Caco-2 (cell line): ENCODE data around the gene INPP5D. TPM values are rescaled to one million over a fixed set of nuclear protein-coding genes. Genes with fewer than 3 reads are reported as not detected.

ENCODE experiments used
- BruUV-seq: library from RNA; stranded (reverse); fragments of 400-500 nt; replicated peaks from 2 replicates; lab custom pipeline; 2021; lab: Mats Ljungman, UMichigan
- CTCF ChIA-PET: fragments of 300-600 bp; sonication (Branson Sonifier 250); formaldehyde crosslinking; loops from one replicate; lab custom pipeline; 2022; ENCODE audit warnings: antibody characterized with exemption; lab: Charles Lee
- POLR2A ChIA-PET: fragments of 300-600 bp; sonication (Branson Sonifier 250); formaldehyde crosslinking; loops from one replicate; lab custom pipeline; 2022; ENCODE audit warnings: antibody characterized with exemption; lab: Charles Lee
- DNase-seq, 2 experiments: peaks; one replicate each; pipeline versions ENCODE4 v3.0.0 to v3.0.0-alpha.2; 2020 to 2022
- H3K27me3 ChIP-seq: replicated peaks from 2 replicates; pipeline ENCODE4 v1.6.0; 2011; ENCODE audit warnings: low read length; ENCODE audit not compliant: control insufficient read depth, insufficient read depth
- H3K36me3 ChIP-seq: 2 replicates; pipeline ENCODE4 v1.5.1; 2011; ENCODE audit warnings: low read length; ENCODE audit not compliant: control insufficient read depth, insufficient read depth
- H3K4me1 ChIP-seq: fragments of 250-450 bp; sonication (Bioruptor Pico); 2 replicates; pipeline ENCODE4 v1.5.1; 2020; ENCODE audit warnings: mild to moderate bottlenecking
- H3K4me3 ChIP-seq: 2 replicates; pipeline ENCODE4 v1.5.1; 2011; ENCODE audit warnings: low read depth, mild to moderate bottlenecking, control low read depth, low read length
- H3K9me3 ChIP-seq: fragments of 250-450 bp; sonication (Bioruptor Pico); 2 replicates; pipeline ENCODE4 v1.5.1; 2020; ENCODE audit warnings: mild to moderate bottlenecking, moderate library complexity
- H3K27ac Mint-ChIP-seq: one replicate; pipeline ENCODE4 v1.8.0; 2022; ENCODE audit warnings: mixed read lengths; ENCODE audit not compliant: unreplicated experiment
- H3K27me3 Mint-ChIP-seq: one replicate; pipeline ENCODE4 v1.8.0; 2022; ENCODE audit warnings: mixed read lengths; ENCODE audit not compliant: insufficient read depth, unreplicated experiment
- H3K36me3 Mint-ChIP-seq: one replicate; pipeline ENCODE4 v1.8.0; 2022; ENCODE audit warnings: mild to moderate bottlenecking, mixed read lengths; ENCODE audit not compliant: insufficient read depth, unreplicated experiment
- H3K4me1 Mint-ChIP-seq: one replicate; pipeline ENCODE4 v1.8.0; 2022; ENCODE audit warnings: low read depth, mixed read lengths; ENCODE audit not compliant: unreplicated experiment
- H3K4me3 Mint-ChIP-seq: one replicate; pipeline ENCODE4 v1.8.0; 2022; ENCODE audit warnings: mild to moderate bottlenecking, moderate library complexity, mixed read lengths; ENCODE audit not compliant: unreplicated experiment
- H3K9me3 Mint-ChIP-seq: one replicate; pipeline ENCODE4 v1.8.0; 2022; ENCODE audit warnings: mixed read lengths; ENCODE audit not compliant: unreplicated experiment
- CTCF ChIP-seq, 2 experiments: fragments of 200-600 bp in 1 of 2; IDR thresholded peaks; 1 replicate in 1 of 2; 2 replicates in 1 of 2; pipeline versions ENCODE4 v1.5.1 to v1.8.0; 2011 to 2022; ENCODE audit warnings: antibody characterized with exemption in 1 of 2, control low read depth in 1 of 2, inconsistent platforms in 1 of 2, low read depth in 1 of 2, low read length in 1 of 2, mild to moderate bottlenecking in 1 of 2, moderate library complexity in 1 of 2; ENCODE audit not compliant: insufficient read depth in 1 of 2, severe bottlenecking in 1 of 2, unreplicated experiment in 1 of 2
- intact Hi-C: fragments of 100-400 bp; cut with micrococcal nuclease; formaldehyde crosslinking; loops from one replicate; pipeline ENCODE4 v1.10.0; 2022; ENCODE audit not compliant: unreplicated experiment
- total RNA-seq: library from RNA; stranded (reverse); gene quantifications from 2 replicates; pipeline ENCODE4 v1.2.3, GENCODE V29; 2022

INPP5D gene
- total RNA-seq, 1 experiment from 2014 or later: not detected

- Histone ChIP-seq H3K4me3 (no peak overlapping the region), H3K9me3 (no peaks in the 10 kb centered on the region), H3K27me3 (no peaks in the 10 kb centered on the region), H3K4me1 (no peaks in the 10 kb centered on the region), H3K36me3 (no peaks in the 10 kb centered on the region)
- H3K27me3 Mint-ChIP-seq: peaks cover 7% of the 10 kb centered on the region
- ChIA-PET CTCF (no interaction called here), POLR2A (no interaction called here)
- no peak for DNase-seq
- intact Hi-C loops: no loop called here
- H3K9me3 Mint-ChIP-seq: no peaks in the 10 kb centered on the region
- no peak overlapping the region for H3K4me3 Mint-ChIP-seq
- no peaks in the 10 kb centered on the region for H3K36me3 Mint-ChIP-seq
- no peaks in the 10 kb centered on the region for H3K4me1 Mint-ChIP-seq
- no TSS peak for BruUV-seq
- no peak overlapping the region for H3K27ac Mint-ChIP-seq
- TF ChIP-seq CTCF (IDR thresholded peaks at IDR 0.05; ENCODE audit: insufficient read depth in 1 of 2, low read depth in 1 of 2, low read length in 1 of 2, severe bottlenecking in 1 of 2, unreplicated experiment in 1 of 2): no peak
Measured at GRCh38 chr2:233178994-233179847, 119.1 kb downstream of the INPP5D start.

- no peak overlapping the region for H3K4me3 Mint-ChIP-seq
Measured at GRCh38 chr2:233179848-233180366, 119.8 kb downstream of the INPP5D start.

More at GRCh38 chr2:233179848-233180366, 119.8 kb downstream of the INPP5D start:
- POLR2A ChIA-PET: no interaction called here
- no peaks in the 10 kb centered on the region for H3K36me3 ChIP-seq
- Mint-ChIP-seq H3K36me3 (no peaks in the 10 kb centered on the region), H3K4me1 (no peaks in the 10 kb centered on the region), H3K9me3 (no peaks in the 10 kb centered on the region), H3K27me3 (peaks cover 7% of the 10 kb centered on the region), H3K27ac (no peak overlapping the region)
- no peak overlapping the region for H3K4me3 ChIP-seq
- TF ChIP-seq CTCF (IDR thresholded peaks at IDR 0.05; ENCODE audit: insufficient read depth in 1 of 2, low read depth in 1 of 2, low read length in 1 of 2, severe bottlenecking in 1 of 2, unreplicated experiment in 1 of 2): no peak
- no TSS peak for BruUV-seq
- no peaks in the 10 kb centered on the region for H3K4me1 ChIP-seq
- no peaks in the 10 kb centered on the region for H3K9me3 ChIP-seq
- intact Hi-C loops: no loop called here
- DNase-seq: no peak
- CTCF ChIA-PET: no interaction called here
- H3K27me3 ChIP-seq: no peaks in the 10 kb centered on the region
